Measurements from ENCODE around the gene RPA1.
"Not testable (repeated sequence)": the region's sequence is repeated elsewhere in the genome, so short reads cannot be mapped to it uniquely, and the experiment has no call there.

Gene RPA1

DNA sequence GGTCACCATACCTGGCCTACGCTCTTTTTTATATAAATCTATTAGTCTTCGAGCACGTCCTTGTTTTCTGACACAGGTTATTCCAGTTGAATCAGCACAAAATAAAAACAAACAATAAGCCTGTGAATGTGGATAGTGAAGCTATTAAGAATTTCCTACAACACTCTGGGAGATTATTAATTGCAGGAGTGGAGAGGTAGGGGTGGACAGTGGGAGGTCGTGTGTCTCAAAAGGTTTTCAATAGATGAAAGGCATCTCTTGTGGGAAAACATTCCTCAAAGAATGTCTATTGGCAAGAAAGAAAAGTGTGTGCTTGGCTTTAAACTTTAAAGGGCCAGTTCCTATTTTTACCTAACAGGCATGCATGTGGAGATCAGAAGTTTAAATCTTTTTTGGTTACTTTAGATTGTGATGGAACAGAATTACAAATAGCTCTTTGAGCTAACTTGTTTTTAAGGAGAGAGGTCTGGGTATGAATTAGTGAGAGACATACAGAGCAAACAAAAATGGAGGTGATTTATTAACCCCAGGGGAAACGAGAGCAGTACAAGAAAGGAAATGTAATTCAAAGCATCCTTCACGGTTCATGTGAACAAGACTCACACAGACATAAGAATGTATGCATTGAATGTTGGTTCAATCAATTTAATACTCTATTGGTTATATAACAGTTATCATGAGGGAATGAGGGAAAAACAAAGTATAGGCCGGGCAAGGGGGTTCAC, 9.1 kb upstream of the RPA1 start:
- no peak for DNase-seq

DNA sequence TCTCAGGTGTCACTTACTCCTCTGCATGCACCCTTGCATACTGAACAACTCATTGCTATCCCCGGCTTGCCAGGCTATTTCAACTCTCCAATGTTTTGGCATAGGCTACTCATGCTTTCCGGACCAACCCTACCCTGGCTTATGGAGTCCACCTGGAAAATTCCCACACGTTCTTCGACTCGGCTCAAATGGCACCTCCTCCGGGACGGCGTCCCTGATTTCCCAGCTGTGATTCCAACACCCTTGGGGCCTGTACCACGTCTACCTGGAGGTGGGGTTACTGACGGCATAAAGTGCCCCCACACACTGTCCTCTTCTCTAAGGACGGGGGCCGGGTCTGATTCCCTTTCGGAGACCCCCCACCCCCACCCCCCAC, 601 bp upstream of the RPA1 start:
- no peak for DNase-seq

DNA sequence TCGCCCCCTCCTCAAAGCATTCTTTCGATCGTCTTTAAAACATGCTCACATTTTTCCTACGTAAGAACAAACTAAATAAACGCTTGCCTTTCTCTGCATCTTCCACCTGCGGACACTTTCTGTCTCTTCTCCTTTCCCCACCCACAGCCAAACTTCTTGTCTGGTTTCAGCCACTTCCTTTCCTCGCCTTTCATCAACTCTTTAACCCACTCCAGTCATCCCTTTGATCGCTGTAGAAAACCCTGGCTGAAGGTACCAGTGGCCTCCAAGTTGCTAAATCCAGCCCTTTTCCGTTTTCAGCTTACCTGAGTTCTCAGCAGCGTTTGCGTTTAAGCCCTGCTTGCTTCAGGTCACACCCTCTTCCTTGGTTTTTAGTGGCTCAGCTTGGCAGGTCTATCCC, 483 bp downstream of the RPA1 start:
- DNase-seq = no peak

DNA sequence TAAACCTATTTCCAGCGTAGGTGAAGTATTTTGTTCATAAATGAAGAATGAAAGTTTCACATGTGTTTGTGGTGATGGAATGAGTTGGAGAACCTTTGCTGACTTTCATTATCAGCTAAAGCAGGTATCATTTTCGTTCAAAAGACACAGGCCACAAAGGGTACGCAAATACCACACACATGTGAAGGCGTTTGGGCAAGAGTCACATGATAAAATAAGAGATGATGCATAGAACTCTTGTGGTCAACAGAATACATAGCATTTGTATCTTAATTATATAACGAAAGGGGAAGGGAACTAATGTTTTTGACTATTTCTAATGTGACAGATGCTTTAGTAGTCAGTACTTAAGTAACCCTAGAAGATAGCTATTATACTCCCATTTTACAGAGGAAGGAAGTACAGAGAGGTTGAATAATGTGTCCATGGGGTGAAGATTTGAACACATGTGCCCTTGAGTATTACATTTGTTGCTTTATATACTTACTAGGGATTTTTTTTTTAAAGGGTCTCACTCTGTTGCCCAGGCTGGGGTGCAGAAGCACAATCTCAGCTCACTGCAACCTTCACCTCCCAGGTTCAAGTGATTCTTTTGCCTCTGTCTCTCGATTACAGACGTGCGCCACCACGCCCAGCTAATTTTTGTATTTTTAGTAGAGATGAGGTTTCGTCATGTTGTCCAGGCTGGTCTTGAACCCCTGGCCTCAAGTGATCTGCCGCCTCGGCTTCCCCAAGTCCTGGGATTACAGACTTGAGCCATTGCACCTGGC, 4.8 kb downstream of the RPA1 start:
- DNase-seq = no peak

DNA sequence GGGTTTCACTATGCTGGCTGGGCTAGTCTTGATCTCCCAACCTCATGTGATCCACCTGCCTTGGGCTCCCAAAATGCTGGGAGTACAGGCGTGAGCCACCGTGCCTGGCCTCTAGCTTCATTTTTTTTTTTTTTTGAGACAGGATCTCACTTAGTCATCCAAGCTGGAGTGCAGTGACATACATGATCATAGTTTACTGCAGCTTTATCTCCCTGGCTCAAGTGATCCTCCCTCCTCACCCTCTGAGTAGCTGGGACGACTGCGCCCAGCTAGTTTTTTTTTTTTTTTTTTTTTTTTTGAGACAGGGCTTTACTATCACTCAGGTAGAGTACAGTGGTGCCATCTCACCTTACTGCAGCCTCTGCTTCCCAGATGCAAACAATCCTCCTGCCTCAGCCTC, 9.7 kb downstream of the RPA1 start:
- no peak for DNase-seq

DNA sequence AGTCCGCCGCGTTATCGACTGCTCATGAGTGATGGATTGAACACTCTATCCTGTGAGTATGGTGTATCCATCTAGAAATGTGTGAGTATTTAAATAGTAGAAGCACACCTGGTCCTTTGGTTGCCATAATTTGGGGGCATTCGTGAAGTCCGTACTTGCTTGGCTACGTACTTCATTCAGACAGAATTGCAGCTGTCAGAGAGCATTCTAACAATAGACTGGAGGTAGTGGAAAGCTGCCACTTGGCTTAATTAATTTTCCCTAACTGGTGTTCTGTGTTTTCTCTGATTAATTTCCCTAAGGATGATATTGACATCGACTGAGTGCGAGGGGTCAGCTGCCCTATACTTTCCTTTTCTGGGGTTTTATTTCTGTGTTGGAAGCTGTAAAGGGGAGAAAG, 14.1 kb downstream of the RPA1 start:
- no peak for DNase-seq

DNA sequence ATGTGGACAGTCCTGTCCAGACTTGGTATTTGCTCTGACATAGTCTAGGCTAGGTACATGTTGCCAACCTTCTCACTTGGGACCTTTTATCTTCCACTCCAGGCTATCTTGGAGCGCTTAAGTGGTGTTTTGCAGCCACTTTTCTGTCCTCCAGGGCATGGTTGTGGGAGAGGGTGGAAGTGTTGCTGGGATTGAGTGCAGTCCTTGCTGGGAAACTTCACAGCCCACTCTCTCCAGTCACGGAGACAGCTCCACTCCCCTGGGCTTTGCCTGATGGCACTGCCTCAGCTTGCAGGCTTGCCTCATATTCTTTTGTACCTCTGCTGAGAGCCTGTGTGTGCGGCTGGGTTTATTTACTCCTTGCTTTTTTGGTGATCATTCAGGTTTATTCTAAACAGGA, 17.4 kb downstream of the RPA1 start:
- DNase-seq = no peak

DNA sequence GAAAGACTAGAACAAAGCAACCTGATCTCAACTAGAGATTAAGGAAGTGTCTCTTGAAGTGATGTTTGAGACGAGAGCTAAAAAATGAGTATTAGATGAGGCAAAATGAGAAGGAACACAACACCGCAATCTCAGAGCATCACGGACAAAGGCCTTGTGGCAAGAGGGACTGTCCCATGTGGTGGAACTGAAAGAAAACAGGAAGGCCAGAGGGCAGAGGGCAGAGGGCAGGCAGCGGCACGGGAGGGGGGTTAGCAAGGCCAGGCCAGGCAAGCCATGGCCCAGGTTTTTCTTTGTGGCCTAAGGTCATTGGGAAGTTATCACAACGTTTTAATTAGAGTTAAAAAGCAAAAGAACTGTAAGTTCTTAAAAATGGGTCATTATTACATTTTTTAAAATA, 22.5 kb downstream of the RPA1 start:
- no peak for DNase-seq

DNA sequence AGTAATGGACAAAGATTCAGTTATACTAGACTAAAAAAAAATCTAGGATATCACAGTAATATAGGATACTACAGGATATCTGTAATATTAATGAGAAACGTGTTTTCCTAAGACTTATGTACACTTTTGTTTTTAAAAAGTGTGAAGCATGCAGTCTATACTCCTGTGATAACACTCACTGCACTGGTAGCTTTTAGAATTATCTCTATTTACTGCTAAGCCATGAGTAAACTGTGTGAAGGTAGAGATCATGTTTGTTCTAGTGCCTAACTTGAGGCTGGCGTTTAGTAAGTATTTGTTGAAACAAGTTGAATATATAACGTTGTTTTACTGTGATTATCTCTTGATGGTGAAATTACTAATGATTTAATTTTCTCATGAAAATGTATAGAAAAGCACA, 23.9 kb downstream of the RPA1 start:
- no peak for DNase-seq

DNA sequence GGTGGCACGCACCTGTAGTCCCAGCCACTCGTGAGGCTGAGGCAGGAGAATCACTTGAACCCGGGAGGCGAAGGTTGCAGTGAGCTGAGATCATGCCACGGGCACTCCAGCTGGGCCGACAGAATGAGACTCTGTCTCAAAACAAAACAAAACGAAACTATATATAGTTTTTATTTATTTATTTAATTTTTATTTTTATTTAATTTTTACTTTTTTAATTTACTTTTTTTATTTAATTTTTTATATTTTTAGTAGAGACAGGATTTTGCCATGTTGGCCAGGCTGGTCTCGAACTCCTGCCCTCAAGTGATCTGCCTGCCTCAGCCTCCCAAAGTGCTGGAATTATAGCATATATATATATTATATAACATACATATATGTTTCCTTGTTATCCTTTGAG, 26.7 kb downstream of the RPA1 start:
- not testable (repeated sequence) for DNase-seq

DNA sequence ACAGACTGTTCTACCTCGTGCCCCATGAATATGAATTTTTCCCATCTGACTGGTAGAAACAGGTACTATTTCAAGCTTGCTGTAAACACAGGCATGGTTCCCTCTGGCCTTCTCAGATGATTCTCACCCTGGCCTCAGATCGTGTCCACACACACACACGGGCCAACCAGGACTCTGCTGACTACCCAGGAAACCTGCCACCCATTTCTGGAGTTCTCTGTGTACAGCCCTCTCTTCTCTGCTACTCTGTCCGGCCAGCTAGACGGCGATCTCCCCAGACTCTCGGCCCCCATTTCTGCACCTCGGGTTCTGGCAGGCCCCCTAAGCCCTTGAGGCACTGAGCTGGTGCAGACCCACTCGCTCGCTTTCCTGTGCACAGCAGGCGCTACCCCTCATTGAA, 31.2 kb downstream of the RPA1 start:
- DNase-seq = no peak

DNA sequence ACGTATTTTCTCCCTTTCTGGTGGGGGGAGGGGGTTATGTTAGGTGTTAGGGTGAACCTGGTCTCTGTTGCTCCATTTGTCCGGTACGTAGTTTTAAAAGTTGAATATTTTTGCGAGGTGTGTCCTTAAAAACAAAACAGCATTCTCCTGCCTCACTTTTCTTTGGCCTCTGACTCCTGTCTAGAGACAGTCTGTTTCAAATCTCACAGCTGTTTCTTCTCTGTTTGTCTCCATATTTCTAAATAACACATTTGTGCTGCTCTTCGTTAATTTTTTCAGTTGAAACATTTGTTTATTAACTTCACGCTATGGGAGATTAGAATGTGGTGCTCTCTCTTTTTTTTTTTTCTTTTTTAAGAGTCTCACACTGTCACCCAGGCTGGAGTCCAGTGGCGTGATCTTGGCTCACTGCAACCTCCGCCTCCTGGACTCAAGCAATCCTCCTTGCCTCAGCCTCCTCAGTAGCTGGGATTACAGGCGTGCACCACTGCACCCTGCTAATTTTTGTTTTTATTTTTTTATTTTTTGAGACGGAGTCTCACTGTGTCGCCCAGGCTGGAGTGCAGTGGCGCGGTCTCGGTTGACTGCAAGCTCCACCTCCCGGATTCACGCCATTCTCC, 31.7 kb downstream of the RPA1 start:
- no peak for DNase-seq

DNA sequence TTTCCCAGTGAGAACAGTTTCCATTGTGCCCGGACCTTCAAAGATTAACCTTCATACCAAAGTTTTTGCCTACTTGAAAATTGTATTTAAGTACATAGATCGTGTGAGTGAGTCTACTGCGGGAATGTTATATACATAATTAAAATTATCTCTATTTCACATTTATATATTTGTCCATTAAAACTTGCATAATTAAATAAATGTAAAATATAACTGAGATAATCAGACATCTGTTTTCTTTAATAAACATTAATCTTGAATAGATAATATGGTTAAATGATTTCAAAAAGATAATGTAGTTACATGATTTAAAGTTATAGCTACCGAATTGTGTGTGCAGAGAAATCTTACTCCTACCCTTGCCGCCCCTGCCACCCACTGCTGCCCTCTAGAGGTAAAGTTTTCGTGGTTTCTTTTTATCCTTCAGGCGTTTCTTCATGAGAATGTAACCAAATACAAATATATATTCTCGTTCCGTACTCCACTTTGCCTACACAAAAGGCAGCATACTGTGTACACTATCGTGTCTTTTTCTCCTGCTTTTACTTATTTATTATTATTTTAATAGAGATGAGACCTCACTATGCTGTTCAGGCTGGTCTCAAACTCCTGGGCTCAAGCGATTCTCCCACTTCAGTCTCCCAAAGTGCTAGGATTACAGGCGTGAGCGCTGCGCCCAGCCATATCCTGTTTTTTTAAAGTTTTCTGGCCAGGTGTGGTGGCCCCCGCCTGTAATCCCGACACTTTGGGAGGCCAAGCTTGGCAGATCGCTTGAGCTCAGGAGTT, 35.6 kb downstream of the RPA1 start:
- DNase-seq = no peak

DNA sequence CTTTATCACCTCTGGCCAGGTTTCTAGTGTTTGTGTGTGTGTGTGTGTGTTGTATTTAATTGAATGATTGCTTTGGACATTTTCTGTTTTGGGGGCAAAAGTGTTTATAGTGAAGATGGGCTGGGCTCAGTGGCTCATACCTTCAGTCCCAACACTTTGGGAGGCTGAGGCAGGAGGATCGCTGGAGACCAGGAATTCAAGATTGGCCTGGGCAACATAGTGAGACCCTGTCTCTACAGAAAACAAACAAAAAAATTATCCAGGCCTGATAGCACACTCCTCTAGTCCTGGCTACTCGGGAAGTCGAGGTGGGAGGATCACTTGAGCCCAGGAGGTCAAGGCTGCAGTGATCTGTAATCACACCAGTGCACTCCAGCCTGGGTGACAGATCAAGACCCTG, 37.5 kb downstream of the RPA1 start:
- DNase-seq = no peak

DNA sequence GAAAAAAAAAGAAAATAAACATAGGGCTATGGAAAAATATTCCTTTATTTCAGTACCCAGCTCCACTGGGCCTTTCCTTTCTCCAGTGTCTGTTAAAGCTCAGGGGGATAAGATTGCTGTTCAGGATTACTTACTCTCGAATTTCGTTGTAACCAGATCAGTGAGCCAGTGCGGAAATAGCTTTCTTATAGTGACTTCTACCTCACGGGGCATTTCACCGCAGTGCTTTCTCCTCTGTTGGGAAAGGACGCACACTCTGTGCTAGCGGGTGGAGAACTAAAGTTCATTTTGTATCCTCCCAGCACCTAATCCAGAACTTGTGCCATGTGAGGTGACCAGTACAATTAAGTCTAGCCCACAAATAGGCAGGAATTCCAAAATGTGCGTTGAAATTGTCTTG, 38.3 kb downstream of the RPA1 start:
- DNase-seq = no peak

DNA sequence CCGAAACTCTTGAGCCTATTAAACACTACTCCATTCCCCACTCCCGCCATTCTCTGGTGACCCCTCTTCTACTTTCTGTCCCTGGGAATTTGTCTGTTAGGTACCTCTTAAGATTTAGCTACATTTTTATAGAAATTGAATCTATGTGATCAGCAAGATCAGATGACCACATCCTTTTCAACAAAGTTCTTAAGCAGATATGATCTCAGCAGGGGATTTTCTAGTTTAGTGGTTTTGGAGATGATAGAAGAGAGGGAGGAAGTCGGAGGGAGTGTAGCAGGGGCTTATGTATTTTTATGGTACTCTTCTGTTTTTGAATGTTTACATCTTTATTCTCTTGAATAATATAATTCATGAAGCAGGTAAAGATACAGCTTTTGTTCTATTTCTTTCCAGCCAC, 40.8 kb downstream of the RPA1 start:
- no peak for DNase-seq

DNA sequence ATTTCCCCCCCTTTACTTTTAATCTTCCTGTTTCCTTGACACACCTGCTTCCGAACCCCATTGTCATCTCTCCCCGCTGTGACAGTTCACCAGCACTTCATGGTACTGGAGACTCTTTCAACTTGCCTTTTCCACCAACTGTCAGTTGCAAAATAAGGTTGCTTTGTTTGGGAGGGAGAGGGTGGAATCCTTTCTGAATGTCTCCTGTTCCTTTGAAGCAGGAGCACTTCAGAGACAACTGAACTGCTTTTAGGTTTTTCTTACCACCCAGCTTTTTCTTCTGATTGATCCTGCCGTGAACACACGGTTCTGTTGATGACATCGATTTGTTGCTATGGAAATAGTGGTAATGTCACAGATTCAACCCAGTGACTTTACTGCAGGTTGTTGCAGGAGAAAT, 42.0 kb downstream of the RPA1 start:
- no peak for DNase-seq

DNA sequence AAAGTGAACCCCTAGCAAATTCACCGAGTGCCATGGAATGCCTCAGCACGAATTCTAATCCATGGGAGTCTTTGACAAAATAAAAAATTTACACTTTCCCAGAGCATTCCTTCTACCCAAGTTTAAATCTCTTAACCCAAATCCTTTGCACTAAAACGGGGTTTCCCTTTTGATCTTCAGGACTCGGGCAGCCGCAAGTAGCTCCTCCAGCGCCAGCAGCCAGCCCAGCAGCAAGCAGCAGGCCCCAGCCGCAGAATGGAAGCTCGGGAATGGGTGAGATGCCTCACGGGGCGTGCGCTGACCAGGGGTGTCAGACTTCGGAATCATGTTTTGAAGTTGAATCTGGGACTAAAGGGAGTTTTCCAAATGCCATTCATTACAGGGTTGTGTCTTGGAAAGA, 42.4 kb downstream of the RPA1 start:
- no peak for DNase-seq

DNA sequence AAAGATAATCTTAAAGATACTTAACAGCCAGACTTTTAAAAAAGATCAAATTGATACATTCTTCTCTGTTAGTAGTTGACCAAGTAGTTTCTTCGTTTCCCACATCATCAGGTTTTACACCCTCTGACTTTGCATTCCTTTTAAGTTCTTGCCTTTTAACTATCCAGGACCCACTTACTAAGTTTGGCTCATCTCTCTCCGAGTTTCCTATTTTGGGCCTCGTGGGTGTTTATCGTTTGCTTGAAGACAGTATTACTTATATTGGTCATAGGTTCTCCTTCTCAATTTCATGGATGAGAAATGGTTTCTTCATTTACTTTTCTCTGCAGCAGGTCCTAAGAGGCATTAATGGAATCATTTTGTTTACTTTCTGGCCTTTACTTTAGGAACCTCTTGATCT, 43.2 kb downstream of the RPA1 start:
- DNase-seq = no peak

DNA sequence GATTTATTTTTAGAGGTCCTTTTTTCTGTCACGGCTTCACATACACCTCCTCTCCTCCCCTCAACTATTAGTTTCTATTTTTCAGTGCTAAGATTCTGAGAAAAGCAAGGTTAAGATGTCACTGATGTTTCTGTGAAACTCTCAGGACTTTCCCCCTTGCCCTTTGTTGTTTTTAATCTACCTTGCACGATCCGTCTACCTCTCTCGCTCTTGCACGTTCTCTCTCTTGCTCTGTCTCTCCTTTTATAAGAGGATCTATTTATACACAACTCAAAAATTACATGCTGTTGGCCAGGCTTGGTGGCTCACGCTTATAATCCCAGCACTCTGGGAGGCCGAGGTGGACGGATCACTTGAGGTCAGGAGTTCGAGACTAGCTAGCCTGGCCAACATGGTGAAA, 43.6 kb downstream of the RPA1 start:
- no peak for DNase-seq

DNA sequence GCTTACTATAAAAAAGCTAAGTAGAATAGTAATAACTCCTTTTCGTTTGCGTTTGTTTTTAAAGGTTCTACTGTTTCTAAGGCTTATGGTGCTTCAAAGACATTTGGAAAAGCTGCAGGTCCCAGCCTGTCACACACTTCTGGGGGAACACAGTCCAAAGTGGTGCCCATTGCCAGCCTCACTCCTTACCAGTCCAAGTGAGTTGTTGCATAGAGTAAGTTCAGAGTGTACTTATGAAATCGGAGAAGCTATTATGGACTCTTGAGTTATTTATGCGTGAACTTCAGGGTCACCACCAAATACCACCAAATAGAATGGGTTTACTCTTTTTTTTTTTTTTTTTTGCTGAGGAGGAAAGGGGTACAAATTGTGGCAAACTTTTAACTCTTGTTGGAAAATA, 45.8 kb downstream of the RPA1 start:
- DNase-seq = no peak

DNA sequence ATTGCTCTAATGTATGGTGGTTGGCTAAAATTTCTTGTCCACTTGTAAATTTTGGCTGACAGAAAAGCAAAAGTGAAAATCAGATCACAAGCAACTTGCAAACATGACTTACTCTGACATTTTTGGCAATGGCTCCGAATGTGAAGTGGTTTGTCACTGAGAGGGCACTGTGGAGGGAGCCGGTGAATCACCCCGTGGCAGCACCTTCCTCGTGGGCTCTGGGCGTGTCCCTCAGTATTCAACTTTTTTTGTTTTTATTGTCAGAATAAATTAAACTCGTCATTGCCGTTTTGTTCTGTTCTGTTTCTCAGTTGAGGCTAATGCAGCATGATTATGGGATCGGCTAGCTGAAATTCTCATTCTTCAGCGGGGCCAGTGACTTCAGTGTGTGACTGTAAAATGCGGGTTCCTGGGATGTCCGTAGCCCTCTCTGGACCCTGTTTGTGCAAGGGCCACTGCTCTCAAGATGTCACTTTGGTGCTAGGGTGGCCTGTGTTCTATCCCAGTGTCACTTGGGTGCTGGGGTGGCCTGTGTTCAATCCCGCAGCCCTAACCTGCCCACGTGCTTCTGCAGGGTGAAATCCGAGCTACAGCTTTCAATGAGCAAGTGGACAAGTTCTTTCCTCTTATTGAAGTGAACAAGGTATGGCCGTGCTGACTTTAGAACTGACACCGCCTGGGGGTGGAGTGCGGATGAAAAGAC, 48.8 kb downstream of the RPA1 start:
- DNase-seq = no peak
